GM23338 (cell line): Measurements from ENCODE around the gene KCNMA1.

ENCODE experiments used
- CREB1 ChIP-seq: fragments of 250-450 bp; sonication (Bioruptor Pico); IDR thresholded peaks from 2 replicates; pipeline ENCODE4 v1.5.0; 2020; ENCODE audit warnings: low read depth, mild to moderate bottlenecking, moderate library complexity
- CTCF ChIP-seq, 2 experiments: fragments of 200-600 bp in 1 of 2; sonication (generic) in 1 of 2; conservative IDR thresholded peaks; 2 replicates each; pipeline versions ENCODE4 v1.5.1 to v1.6.1; 2016 to 2017; ENCODE audit warnings: antibody characterized with exemption in 2 of 2, low read depth in 2 of 2, mild to moderate bottlenecking in 2 of 2, moderate library complexity in 1 of 2
- EZH2 ChIP-seq: fragments of 200-600 bp; sonication (generic); IDR thresholded peaks from one replicate; pipeline ENCODE4 v1.8.0; 2017; ENCODE audit warnings: antibody characterized with exemption, mild to moderate bottlenecking, low read depth; ENCODE audit not compliant: unreplicated experiment
- EZH2phosphoT487 ChIP-seq: fragments of 200-600 bp; sonication (generic); IDR thresholded peaks from one replicate; pipeline ENCODE4 v1.8.1; 2018; ENCODE audit warnings: antibody characterized with exemption; ENCODE audit not compliant: unreplicated experiment
- JUNB ChIP-seq: IDR thresholded peaks from one replicate; pipeline ENCODE4 v1.6.1; 2016; ENCODE audit warnings: antibody characterized with exemption; ENCODE audit not compliant: unreplicated experiment
- NANOG ChIP-seq: IDR thresholded peaks from 2 replicates; pipeline ENCODE4 v1.6.1; 2016; ENCODE audit warnings: antibody characterized with exemption, borderline replicate concordance
- POLR2AphosphoS5 ChIP-seq: IDR thresholded peaks from 2 replicates; pipeline ENCODE4 v1.6.1; 2016; ENCODE audit warnings: antibody characterized with exemption, low read depth
- REST ChIP-seq: IDR thresholded peaks from one replicate; pipeline ENCODE4 v1.6.1; 2018; ENCODE audit warnings: antibody characterized with exemption; ENCODE audit not compliant: unreplicated experiment
- STAT1 ChIP-seq: IDR thresholded peaks from one replicate; pipeline ENCODE4 v1.6.1; 2016; ENCODE audit warnings: antibody characterized with exemption; ENCODE audit not compliant: unreplicated experiment
- ZNF462 ChIP-seq: fragments of 250-450 bp; sonication (Bioruptor Pico); IDR thresholded peaks from 2 replicates; pipeline ENCODE4 v1.5.0; 2020; ENCODE audit warnings: mild to moderate bottlenecking, moderate library complexity

GRCh38 chr10:77062381-77062780 is 575.2 kb downstream of the KCNMA1 start:
- TF ChIP-seq CTCF (conservative IDR thresholded peaks at IDR 0.05; ENCODE audit: low read depth in 2 of 2) (no peak), POLR2AphosphoS5 (no peak), EZH2 (no peak), EZH2phosphoT487 (no peak), REST (no peak), CREB1 (CRISPR knock-in tag) (no peak), STAT1 (no peak), JUNB (no peak), NANOG (no peak), ZNF462 (CRISPR knock-in tag) (no peak)
